HG03280 (cell line): ENCODE data around the gene FMO2.

Experiments
- ATAC-seq: cut with Tn5 transposase; IDR thresholded peaks from one replicate; pipeline ENCODE4 v1.9.1; 2021; ENCODE audit warnings: mild to moderate bottlenecking, moderate library complexity; ENCODE audit not compliant: unreplicated experiment

Gene FMO2, protein sequence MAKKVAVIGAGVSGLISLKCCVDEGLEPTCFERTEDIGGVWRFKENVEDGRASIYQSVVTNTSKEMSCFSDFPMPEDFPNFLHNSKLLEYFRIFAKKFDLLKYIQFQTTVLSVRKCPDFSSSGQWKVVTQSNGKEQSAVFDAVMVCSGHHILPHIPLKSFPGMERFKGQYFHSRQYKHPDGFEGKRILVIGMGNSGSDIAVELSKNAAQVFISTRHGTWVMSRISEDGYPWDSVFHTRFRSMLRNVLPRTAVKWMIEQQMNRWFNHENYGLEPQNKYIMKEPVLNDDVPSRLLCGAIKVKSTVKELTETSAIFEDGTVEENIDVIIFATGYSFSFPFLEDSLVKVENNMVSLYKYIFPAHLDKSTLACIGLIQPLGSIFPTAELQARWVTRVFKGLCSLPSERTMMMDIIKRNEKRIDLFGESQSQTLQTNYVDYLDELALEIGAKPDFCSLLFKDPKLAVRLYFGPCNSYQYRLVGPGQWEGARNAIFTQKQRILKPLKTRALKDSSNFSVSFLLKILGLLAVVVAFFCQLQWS

DNA sequence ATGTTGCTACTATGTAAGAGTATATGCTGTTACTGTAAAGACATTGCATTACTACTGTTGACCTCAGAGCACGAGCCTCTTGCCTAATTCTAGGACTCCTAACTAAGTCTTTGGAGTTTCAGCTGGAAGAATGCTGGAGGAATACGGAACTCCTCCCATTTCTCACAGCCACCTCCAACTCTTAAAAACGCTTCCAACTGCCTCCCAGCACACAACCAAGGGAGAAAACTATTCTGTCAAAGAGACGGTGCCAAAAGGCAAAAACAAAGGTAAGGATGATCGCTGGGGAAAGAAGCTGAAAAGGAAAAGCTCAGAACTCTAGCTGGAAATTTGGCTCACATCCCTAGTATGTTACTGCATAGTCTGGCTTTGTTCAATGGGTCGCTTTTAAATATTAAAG is at the start of gene FMO2:
FMO2 (plus strand) TSS at position 210 of the 400 bp plus-strand sequence. CDS start 414 bp downstream, outside the sequence.
- ATAC-seq = no peak

DNA sequence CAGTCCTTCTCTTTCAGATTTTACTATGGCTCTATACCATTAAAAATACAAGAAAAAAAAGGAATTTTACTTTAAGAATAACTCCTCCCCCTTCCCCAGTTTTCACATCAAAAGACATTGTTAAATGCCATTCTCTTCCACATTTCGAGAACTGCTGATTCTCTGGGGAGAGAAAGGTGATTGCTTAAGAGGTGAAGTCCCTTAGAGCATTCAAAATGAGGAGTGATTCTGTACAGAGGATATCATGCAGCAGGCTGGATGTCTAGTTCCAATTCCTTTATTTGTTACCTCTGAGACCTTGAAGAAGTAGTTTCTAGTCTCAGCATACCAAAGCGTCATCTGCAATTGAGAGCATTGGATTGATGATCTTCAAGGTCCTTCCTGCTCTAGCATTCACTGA is 47.5 kb upstream of the FMO2 start:
- ATAC-seq = no peak

DNA sequence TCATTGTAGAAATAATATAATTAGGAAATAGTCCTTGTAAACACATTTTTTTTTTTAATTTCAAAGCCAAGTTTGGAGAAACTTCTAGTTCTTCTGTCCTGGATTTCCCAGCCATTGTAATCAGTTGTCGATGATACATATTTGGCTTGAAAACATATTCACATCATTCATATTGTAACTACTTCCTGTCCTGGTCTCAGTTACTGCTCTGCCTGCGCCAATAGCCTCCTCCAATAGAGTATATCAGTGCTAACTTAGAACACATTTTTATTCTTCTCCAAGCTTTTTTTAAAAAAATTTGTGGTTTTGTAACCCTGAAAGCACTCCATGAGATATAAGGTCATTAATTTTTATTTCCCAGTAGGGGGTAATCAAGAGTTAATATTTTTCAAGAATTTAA is 46.1 kb upstream of the FMO2 start:
- no peak for ATAC-seq

DNA sequence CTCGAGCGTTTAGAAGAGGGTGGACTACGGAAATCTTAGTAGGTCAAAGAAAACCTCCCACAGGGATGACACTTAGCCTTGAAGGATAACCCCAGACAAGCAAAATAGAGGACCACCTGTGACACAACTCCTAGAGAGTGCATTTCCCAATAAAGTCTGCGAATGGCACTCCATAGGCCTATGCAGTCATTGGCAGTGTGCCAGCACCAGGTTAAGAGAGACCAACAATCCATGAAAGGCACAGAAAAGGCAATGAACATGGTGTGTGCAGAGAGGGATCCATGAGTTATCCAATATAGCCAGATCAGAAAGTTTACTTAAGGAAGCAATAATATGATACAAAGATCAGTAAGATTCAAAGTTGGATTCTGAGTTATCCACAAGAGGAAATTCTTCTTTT is 45.2 kb upstream of the FMO2 start:
- ATAC-seq = no peak

DNA sequence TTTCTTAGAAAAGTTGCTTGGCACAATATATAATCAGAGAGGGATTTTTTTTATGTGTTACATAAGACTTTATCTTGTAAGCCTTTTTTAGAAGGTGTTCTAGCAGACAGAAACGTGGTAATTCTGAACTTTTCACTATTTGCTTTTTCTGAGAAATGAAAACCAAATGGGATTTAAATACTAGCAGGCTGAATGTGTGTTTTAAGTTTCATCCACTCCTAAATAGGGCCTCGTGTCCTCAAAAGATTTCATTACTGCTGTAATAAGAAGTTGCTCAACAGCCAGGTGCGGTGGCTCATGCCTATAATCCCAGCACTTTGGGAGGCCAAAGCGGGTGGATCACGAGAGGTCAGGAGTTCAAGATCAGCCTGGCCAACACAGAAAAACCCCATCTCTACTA is 44.7 kb upstream of the FMO2 start:
- no peak for ATAC-seq

DNA sequence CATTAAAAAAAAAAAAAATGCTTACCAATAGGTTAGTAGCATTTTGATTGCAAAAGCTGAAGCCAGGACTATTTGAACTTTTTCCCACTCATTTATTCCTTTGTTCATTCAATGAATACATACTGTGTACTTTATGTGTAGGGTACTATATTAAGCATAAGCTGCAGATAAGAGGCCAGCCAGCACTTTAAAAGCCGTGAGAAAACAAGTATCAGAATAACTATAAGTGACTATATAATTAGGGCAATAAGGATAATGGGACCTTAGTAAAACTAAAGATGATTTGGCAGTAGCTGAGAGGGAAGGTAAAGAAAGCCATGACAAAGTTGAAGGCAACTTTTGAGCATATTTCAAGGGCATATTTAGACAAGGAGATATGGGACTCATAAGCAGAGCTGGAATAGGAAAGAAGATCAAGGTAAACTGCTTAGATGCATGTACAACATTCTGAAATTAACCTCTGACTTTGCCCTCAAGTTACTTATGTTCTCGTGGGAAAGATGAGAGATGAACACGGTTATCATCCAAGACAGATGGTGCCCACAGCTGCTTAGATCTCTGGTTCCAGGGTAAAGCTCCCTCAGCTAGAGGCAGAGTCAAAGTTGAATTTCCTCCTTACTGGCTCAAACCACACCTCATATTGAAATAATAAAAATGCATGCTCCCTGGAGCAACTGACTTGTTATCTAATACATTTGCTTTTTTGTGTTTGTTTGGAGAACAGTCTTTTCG is 44.0 kb upstream of the FMO2 start:
- no peak for ATAC-seq

DNA sequence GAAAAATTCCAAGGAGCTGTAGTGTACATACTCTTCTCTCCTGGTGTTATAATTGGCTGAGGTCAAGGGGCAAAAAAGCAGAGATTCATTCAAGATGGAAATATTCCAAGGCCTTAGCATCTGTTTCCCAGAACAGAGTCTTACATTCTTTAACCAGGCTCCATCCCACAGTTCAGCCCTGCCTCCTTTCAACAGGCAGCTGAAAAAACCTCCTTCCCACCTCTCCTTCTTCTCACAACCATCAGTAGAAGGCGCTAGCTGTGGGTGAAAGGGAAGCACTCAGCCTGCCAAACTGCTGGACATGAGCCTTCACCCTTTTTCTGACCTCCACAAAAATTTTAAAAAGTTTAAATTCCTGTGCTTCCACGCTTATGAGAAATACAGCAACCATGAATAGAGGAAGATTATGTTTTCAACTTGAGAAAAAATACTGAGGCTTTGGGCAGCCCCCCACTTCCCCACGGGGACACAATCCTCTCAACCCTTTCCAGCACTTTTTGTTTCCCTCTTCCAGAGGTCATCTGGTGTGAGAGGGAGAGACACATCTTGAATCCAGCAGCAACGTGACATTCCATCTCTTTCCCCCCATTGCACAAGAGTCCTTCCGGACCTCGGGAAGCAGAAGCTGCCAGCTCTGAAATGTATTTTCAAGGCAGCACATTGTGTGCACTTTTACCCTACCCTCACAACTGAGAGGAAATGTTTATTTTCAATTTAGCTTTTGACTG is 43.2 kb upstream of the FMO2 start:
- no peak for ATAC-seq

DNA sequence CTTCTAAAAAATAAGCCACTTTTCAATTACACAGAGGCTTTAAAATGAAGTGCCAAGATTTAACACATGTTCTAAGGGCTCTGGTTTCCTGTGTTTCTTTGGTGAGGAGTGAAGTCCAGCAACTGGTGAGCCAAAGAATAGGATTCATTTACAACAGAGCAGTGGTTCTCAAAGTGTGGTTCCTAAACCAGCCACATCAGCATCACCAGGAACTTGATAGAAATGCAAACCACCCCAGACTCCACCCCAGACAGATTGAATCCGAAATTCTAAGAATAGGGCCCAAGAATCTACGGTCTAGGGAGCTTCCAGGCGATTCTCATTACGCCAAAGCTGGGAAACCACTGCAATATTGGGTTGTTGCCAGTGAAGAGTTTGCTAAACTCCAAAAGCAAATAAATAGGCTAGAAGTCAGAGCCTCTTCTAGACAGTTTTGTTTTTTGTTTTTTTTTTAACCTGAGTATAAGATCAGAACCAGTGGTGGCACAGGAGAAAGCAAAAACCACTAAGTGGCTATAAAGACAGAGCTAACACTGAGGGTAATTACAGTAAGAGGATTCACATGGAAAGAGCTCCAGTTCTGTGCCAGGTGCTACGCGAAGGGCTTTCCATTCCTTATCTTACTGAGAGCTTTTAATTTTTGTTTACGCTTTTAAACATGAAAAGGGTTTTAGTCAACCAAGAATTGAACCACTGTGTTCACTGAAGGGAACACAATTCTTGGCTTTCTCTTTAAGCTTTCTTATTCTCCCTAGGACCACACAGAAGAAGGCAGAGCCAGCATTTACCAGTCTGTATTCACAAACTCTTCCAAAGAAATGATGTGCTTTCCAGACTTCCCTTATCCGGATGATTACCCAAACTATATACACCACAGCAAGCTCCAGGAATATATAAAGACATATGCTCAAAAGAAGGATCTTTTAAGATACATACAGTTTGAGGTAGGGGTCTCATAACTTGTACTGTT is 42.4 kb upstream of the FMO2 start:
- ATAC-seq = no peak

DNA sequence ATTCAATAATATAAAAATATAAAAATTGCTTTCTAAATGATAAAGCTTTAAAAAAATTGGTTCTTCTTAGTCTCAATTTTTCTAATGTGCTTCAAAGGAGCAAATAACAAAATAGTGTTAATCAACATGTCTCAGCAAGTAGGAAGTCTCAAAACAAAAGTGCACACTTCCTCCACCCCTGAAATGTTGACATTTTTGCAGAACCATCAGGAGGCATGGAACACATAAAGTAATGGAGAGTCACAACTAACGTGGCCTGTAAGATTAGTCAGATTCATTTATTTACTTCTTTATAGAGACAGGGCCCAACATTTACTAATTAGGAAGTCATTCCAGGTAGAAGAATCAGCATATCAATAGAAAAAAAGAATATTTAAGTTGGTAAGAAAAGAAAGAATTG is 34.9 kb upstream of the FMO2 start:
- no peak for ATAC-seq

DNA sequence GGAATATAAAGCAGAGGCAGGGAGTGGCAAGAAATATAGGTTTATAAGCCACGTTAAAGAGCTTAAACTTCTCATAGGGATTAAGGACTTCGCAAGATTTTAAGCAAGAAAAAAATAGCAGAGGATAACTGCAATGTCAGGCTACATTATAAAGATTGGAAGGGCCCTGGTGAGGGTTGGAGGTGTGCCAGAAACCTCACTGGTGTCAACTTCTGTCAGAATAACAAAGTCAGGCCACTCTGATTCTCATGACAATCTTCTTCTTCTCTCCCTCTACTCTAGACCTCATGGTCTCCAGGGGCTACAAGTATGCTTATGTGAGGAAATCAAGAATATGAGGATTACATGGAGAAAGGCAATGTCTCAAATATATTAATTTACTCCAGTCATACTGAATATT is 32.6 kb upstream of the FMO2 start:
- ATAC-seq = no peak

DNA sequence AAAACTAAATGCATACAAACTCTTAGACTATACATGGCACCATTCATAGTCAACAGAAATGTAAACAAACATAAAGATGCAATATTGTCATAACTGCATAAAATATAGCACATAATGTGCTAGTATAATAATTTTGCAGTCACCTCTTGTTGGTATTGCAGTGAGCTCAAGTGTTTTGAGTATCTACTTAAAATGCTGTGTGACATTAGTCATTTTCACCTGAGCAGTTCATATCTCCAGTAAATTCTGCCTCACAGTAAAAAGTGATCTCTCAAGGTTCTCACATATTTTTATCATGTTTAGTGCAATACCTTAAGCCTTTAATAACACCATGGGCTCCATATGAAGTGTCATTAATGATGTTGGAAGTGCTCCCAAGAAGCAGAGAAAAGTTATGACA is 29.6 kb upstream of the FMO2 start:
- no peak for ATAC-seq

DNA sequence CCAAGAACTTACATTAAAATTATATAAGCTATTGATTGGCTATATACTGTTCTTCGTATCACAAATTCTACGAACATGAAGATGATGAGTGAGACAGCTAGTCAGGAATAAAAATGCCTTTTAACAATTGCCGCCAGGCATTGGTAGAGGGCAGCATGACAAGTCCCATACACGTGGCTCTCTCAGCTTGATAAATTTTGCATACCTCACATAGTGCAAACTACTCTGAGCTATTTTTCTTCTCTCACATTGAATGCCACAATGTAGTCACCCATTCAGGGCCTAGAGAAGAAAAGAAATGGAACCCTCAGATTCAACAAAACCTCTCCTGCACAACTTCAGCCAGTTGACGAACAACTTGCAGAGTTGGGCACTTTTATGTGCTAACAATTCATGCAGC is 27.0 kb upstream of the FMO2 start:
- ATAC-seq = no peak

DNA sequence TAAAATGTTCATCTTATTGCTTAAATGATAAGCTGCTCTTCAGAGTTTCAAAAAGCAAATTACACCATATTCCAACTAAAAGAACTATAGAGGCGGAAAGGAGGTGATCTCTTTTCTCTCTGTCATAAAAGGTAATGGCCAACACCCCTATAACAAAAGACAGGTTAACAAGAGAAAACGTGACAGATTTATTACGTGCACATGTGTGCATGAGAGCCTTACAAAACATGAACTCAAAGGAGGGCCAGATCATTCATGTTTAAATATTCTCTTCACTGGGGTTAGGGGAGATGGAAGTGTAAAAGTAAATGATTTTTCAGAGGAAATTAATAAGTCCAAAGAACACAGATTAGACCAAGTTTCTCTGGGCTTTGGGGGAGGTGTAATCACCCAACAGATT is 26.5 kb upstream of the FMO2 start:
- ATAC-seq = no peak

DNA sequence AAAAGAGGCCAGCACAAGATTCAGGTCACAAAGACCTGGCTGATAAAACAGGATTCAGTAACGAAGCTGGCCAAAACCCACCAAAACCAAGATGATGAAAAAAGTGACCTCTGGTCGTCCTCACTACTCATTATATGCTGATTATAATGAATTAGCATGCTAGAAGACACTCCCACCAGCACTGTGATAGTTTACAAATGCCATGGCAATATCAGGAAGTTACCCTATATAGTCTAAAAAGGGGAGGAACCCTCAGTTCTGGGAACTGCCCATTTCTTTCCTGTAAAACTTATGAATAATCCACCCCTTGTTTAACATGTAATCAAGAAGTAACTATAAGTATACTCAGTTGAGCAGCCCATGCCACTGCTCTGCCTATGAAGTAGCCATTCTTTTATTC is 26.0 kb upstream of the FMO2 start:
- no peak for ATAC-seq

DNA sequence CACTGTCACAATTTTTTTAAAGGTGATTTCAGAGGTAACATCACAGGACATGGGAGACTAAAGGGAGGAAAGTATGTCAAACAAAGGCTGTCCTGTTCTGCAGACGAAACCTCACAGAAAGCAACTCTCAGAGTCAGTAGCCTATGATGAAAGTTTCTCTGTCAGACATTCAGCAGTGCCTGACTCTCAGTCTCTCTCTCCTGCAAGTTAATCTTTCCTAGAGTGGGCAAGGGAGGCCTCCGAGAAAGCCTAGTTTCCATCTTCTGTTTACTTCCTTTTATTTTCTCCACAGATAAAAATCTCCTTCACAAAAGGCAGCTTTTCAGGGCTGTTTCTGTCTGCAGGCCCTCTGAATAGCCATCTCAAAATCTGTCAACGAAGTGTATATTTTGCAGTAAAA is 24.9 kb upstream of the FMO2 start:
- no peak for ATAC-seq

DNA sequence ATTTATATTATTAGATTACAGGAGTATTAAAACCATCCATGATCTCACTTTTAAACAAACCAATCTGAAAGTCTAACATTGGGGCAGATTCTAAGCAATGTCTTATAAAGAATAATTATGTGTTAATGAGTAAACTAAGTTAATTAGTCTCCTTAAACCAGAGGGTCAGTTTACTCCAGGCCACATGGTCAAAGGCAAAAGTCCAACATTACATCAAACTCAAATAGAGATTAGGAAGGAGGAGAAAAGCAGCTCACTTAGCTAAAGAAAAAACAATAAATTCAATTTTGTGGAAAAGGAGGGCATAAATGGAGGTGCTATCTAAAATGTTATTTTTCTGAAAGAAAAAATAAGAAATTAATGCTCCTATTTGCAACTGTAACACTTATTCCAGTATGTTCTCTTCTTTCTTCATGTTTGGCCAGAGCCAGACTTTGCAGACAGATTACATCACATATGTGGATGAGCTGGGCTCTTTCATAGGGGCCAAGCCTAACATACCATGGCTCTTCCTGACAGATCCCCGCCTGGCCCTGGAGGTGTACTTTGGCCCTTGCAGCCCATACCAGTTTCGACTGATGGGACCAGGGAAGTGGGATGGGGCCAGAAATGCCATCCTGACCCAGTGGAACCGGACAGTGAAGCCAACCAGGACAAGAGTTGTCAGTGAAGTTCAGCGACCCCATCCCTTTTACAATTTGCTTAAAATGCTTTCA is 24.3 kb upstream of the FMO2 start:
- no peak for ATAC-seq

DNA sequence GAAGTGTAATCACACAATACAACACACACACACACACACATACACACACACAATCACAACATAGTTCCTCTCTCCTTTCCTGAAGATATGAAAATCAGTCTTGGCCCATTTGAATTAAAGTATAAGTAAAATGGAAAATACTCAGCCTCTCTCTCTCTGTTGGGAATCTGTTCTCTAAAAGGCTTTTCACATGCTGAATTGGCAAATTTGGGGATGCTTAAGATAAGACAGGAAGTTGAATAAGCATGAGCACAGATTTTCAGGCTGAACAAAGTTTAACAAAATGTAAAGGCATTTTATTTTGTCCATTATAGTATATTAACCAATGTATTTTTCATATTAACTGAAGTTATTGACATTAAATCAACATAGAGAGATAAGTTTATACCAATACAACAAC is 23.7 kb upstream of the FMO2 start:
- ATAC-seq = no peak

DNA sequence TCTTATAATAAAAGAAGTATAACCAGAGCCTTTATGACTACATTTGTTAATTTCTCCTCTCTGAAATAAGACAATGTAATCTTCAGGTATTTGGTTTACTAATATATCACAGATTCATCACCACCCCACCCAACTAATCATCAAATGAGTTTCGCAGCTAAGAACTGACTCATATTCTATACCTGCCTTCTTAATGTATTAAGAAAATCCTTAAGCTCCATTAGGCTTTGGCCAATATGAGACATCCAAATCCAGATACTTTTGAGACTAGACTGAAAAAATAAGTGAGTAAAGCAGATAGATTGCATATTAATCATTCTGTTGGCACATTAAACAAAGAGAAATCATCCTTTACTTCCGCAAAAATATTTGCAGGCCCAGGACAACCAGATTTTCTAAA is 18.7 kb upstream of the FMO2 start:
- ATAC-seq = no peak

DNA sequence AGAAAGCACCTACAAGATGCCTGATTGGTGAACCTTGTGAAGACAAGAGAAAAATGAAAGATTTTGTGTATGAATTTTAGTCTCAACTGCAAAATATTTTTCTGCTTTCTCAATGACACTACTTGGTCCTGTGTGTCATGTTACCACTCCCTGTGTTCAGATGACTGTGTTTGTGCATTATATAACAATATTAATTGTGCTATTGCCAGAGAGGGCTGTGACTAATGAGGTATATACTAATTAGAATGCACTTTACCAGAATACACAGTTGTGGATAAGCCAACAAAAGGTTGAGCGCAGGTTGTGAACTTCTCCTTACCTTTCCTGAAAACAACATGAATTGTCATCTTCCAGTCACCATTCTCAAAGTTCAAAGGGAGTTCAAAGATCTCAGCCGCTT is 17.3 kb upstream of the FMO2 start:
- ATAC-seq = no peak

DNA sequence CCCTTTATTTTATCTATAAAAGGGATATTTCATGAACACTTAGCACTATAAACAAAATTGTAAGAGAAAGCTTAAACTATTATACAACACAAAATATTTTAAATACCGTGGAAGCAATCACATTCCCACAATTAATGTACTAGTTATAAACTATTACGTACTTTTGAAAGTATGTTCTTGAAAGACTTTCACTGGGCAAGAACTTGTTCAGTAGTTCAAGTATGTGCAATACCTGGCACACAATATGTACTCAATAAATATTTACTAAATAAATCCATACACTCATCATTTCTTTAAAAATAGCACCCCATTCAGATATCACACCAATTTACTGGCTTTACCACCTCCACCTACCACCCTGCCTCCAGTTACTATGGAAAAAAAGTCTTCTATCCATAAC is 12.6 kb upstream of the FMO2 start:
- ATAC-seq = no peak
